Breast epithelium (tissue), 4 donors: ENCODE results near the gene AKIRIN1. TPM values are rescaled to one million over a fixed set of nuclear protein-coding genes. Genes with fewer than 3 reads are reported as not detected.

Experiments
- DNase-seq, 2 donors: peaks; one replicate each; pipeline ENCODE4 v3.0.0-alpha.2; 2019; ENCODE audit warnings: low spot score in 2 of 2
- H3K27ac ChIP-seq, 2 donors: fragments of 200-600 bp; sonication (generic) in 1 of 2; one replicate each; pipeline ENCODE4 v1.5.1; 2016 to 2019; ENCODE audit warnings: mild to moderate bottlenecking in 1 of 2
- H3K27me3 ChIP-seq, 2 donors: fragments of 200-600 bp; sonication (generic) in 1 of 2; one replicate each; pipeline versions ENCODE4 v1.5.1 to v1.6.0; 2017 to 2019; ENCODE audit warnings: control low read depth in 1 of 2, mild to moderate bottlenecking in 1 of 2
- H3K36me3 ChIP-seq: fragments of 200-600 bp; one replicate; pipeline ENCODE4 v1.5.1; 2019
- H3K4me1 ChIP-seq, 2 donors: fragments of 200-600 bp; sonication (generic); one replicate each; pipeline ENCODE4 v1.5.1; 2016 to 2019; ENCODE audit warnings: control low read depth in 1 of 2
- H3K4me3 ChIP-seq, 3 donors: fragments of 200-600 bp; sonication (generic); 1 replicate in 2 of 3; 2 replicates in 1 of 3; pipeline ENCODE4 v1.5.1; 2016 to 2019; ENCODE audit warnings: mild to moderate bottlenecking in 3 of 3, moderate library complexity in 2 of 3
- H3K9me3 ChIP-seq, 2 donors: fragments of 200-600 bp; sonication (generic) in 1 of 2; one replicate each; pipeline ENCODE4 v1.5.1; 2016 to 2019; ENCODE audit warnings: control low read depth in 1 of 2
- POLR2A ChIP-seq: fragments of 450-650 bp; IDR thresholded peaks from one replicate; pipeline ENCODE4 v1.6.1; 2016; ENCODE audit warnings: antibody characterized with exemption, mild to moderate bottlenecking, moderate library complexity
- POLR2AphosphoS5 ChIP-seq, 3 donors: sonication (generic); formaldehyde crosslinking; IDR thresholded peaks; one replicate each; pipeline ENCODE4 v1.6.1; 2017; ENCODE audit warnings: antibody characterized with exemption in 3 of 3
- intact Hi-C: fragments of 100-400 bp; cut with DNase I; formaldehyde crosslinking; loops from one replicate; pipeline ENCODE4 v1.15.1; 2023; ENCODE audit warnings: low total_unique reads
- total RNA-seq, 3 donors: library from RNA; depleted of rRNA; stranded (reverse); fragments of >200 nt; gene quantifications; one replicate each; pipeline ENCODE4 v1.1.0, GENCODE V29; 2016
- TF ChIP-seq, protein P1 (sequence below), 3 donors: fragments of 450-650 bp; IDR thresholded peaks; one replicate each; pipeline ENCODE4 v1.5.1; 2016 to 2017; ENCODE audit warnings: antibody characterized with exemption in 3 of 3, mild to moderate bottlenecking in 3 of 3, moderate library complexity in 3 of 3

The AKIRIN1 gene
- total RNA-seq, 3 donors from 2014 or later, result 34.7 to 35.1 (median 34.8) TPM

DNA sequence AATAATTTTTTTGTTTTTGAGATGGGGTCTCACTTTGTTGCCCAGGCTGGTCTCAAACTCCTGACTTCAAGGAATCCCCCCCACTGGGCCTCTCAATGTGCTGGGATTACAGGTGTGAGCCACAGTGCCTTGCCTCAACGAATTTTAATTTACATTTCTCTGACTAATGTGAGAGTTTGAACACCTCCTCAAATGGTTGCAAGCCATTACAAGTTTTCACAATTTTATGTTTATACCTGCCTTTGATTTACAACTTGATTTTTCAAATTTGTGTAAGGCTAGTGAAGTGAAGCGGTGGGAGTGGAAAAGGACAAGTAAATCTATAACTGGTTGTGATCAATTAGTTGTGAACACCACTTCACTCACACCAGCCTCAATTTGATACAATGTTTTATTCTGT is 40.5 kb upstream of the AKIRIN1 start:
- DNase-seq, result no peak
- peak overlapping the region; percentile 48 for H3K27ac ChIP-seq
- H3K9me3 ChIP-seq, result no peaks in the 10 kb centered on the region
- no peaks in the 10 kb centered on the region for H3K4me1 ChIP-seq
- no peaks in the 10 kb centered on the region for H3K27me3 ChIP-seq
- intact Hi-C loops, result no loop called here
- TF ChIP-seq POLR2AphosphoS5 (IDR thresholded peaks at IDR 0.05) (no peak), POLR2A (no peak)
- TF ChIP-seq, protein P1, sequence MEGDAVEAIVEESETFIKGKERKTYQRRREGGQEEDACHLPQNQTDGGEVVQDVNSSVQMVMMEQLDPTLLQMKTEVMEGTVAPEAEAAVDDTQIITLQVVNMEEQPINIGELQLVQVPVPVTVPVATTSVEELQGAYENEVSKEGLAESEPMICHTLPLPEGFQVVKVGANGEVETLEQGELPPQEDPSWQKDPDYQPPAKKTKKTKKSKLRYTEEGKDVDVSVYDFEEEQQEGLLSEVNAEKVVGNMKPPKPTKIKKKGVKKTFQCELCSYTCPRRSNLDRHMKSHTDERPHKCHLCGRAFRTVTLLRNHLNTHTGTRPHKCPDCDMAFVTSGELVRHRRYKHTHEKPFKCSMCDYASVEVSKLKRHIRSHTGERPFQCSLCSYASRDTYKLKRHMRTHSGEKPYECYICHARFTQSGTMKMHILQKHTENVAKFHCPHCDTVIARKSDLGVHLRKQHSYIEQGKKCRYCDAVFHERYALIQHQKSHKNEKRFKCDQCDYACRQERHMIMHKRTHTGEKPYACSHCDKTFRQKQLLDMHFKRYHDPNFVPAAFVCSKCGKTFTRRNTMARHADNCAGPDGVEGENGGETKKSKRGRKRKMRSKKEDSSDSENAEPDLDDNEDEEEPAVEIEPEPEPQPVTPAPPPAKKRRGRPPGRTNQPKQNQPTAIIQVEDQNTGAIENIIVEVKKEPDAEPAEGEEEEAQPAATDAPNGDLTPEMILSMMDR (IDR thresholded peaks at IDR 0.05), result no peak
- H3K36me3 ChIP-seq, result no peaks in the 10 kb centered on the region
- no peak overlapping the region for H3K4me3 ChIP-seq

DNA sequence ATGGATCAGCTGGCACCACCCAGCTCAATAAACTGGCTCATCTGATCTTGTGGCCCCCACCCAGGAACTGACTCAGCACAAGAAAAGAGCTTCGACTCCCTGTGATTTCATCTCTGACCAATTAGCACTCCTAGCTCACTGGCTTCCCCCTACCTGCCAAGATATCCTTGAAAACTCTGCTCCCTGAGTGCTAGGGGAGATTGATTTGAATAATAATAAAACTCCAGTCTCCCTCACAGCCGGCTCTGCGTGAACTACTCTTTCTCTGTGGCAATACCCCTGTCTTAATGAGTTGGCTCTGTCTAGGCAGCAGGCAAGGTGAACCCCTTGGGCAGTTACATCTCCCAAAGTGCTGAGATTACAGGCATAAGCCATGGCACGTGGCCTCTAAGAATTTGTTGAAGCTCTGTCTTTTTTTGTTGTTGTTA is 37.6 kb upstream of the AKIRIN1 start:
- Histone ChIP-seq H3K9me3 (no peaks in the 10 kb centered on the region), H3K4me1 (no peaks in the 10 kb centered on the region), H3K27me3 (no peaks in the 10 kb centered on the region), H3K36me3 (no peaks in the 10 kb centered on the region), H3K27ac (no peak overlapping the region), H3K4me3 (no peak overlapping the region)
- TF ChIP-seq, protein P1 (IDR thresholded peaks at IDR 0.05), result no peak
- no peak for TF ChIP-seq POLR2A
- TF ChIP-seq POLR2AphosphoS5 (IDR thresholded peaks at IDR 0.05), result no peak
- intact Hi-C loops, result no loop called here
- DNase-seq, result no peak

DNA sequence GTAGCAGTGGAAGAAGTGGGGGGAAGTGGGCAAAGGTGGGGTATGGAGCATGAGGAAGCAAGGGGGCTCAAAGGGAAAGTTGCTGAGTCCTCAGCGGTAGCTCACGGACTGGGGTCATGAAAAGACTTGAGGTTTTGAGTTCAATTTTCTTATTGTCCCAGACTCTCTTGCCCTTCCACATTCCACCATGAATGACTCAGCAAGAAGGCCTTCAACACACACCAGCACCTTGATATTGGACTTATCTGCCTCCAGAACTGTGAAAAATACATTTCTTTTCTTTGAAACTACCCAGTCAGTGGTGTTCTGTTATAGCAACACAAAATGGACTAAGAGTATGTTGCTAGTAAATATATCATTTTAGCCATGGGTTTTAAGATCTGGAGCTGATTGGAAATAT is 32.1 kb upstream of the AKIRIN1 start:
- Histone ChIP-seq H3K27me3 (no peaks in the 10 kb centered on the region), H3K4me3 (no peak overlapping the region), H3K4me1 (no peaks in the 10 kb centered on the region), H3K27ac (no peak overlapping the region), H3K36me3 (no peaks in the 10 kb centered on the region), H3K9me3 (no peaks in the 10 kb centered on the region)
- DNase-seq, result no peak
- intact Hi-C loops, result no loop called here
- no peak for TF ChIP-seq POLR2A
- TF ChIP-seq POLR2AphosphoS5 (IDR thresholded peaks at IDR 0.05), result no peak
- TF ChIP-seq, protein P1 (IDR thresholded peaks at IDR 0.05), result no peak

DNA sequence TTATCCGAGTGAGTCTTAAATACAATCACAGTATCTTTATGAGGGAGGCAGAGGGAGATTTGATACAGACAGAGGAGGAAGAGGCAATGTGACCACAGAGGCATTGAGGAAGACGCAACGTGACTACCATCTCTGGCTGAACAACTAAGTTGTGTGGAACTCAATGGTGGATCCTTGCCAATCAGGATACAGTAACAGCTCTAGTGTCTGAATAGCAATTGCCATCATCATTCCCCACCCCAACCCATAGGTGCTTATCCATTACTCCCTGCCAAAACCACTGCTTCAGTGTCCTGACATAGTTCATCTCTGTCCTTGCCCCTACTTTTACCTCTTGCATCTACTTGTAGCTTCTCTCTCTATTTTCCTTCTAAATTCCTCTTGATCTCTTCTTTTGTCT is 29.0 kb upstream of the AKIRIN1 start:
- Histone ChIP-seq H3K4me1 (no peaks in the 10 kb centered on the region), H3K36me3 (no peaks in the 10 kb centered on the region), H3K4me3 (no peak overlapping the region), H3K9me3 (no peaks in the 10 kb centered on the region), H3K27me3 (no peaks in the 10 kb centered on the region), H3K27ac (no peak overlapping the region)
- TF ChIP-seq, protein P1 (IDR thresholded peaks at IDR 0.05), result no peak
- TF ChIP-seq POLR2A (no peak), POLR2AphosphoS5 (IDR thresholded peaks at IDR 0.05) (no peak)
- intact Hi-C loops, result no loop called here
- no peak for DNase-seq

DNA sequence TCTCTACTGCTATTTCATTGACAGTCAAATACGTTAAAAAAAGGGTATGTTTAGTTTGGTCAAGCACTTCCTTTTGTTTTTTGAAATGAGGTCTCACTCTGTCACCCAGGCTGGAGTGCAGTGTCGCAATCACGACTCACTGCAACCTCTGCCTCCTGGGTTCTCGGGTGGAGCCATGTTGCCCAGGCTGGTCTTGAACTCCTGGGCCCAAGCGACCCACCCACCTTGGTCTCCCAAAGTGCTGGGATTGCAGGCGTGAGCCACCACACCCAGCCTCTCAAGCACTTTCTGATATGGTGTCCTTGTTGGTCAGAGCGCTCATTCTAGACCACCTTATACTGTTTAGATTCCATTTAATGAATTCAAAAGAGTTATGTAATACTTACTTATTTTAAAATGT is 28.5 kb upstream of the AKIRIN1 start:
- no peak for TF ChIP-seq POLR2AphosphoS5 (IDR thresholded peaks at IDR 0.05)
- no peak for TF ChIP-seq POLR2A
- TF ChIP-seq, protein P1 (IDR thresholded peaks at IDR 0.05), result no peak
- Histone ChIP-seq H3K9me3 (no peaks in the 10 kb centered on the region), H3K27ac (no peak overlapping the region), H3K4me3 (no peak overlapping the region), H3K4me1 (no peaks in the 10 kb centered on the region), H3K36me3 (no peaks in the 10 kb centered on the region), H3K27me3 (no peaks in the 10 kb centered on the region)
- intact Hi-C loops, result no loop called here
- no peak for DNase-seq
